IMR-90 (cell line): ENCODE measurements around the gene TFB1M. TPM values are rescaled to one million over a fixed set of nuclear protein-coding genes. Genes with fewer than 3 reads are reported as not detected.

ENCODE experiments used
- ATAC-seq: fragments of 200-7000 bp; cut with Tn5 transposase; 2 replicates; pipeline ENCODE4 v1.9.1; 2020; ENCODE audit warnings: low read depth, mild to moderate bottlenecking, moderate library complexity
- BruUV-seq: library from RNA; stranded (reverse); fragments of 400-500 nt; replicated peaks from 2 replicates; lab custom pipeline; 2021; lab: Mats Ljungman, UMichigan
- CTCF ChIA-PET: fragments of 300-600 bp; formaldehyde crosslinking; extraction: SDS; loops from one replicate; lab custom pipeline; 2021; ENCODE audit warnings: antibody characterized with exemption; lab: Yijun Ruan, JAX
- POLR2A ChIA-PET: fragments of 300-600 bp; sonication (Branson Sonifier 250); formaldehyde crosslinking; loops from one replicate; lab custom pipeline; 2022; ENCODE audit warnings: antibody characterized with exemption; ENCODE audit not compliant: unreplicated experiment; lab: Charles Lee
- DNase-seq: peaks from one replicate; pipeline ENCODE4 v3.0.0; 2013
- H2AFZ ChIP-seq: replicated peaks from 2 replicates; pipeline ENCODE3; 2013; ENCODE audit warnings: low read length, mild to moderate bottlenecking; ENCODE audit not compliant: poor library complexity
- H2AK5ac ChIP-seq: 2 replicates; pipeline ENCODE4 v1.6.1; 2013; ENCODE audit warnings: low read depth, low read length, inconsistent platforms
- H2AK9ac ChIP-seq: replicated peaks from 2 replicates; pipeline ENCODE3; 2013; ENCODE audit warnings: mild to moderate bottlenecking, low read depth, low read length, moderate library complexity; ENCODE audit not compliant: poor library complexity
- H2BK120ac ChIP-seq: 2 replicates; pipeline ENCODE4 v1.6.1; 2013; ENCODE audit warnings: low read depth, low read length, inconsistent platforms
- H2BK15ac ChIP-seq: 3 replicates; pipeline ENCODE4 v1.6.1; 2013; ENCODE audit warnings: low read depth, low read length, inconsistent platforms
- H2BK20ac ChIP-seq: 2 replicates; pipeline ENCODE4 v1.6.1; 2013; ENCODE audit warnings: low read depth, mild to moderate bottlenecking, inconsistent platforms, low read length, moderate library complexity
- H2BK5ac ChIP-seq: 2 replicates; pipeline ENCODE4 v1.6.1; 2013; ENCODE audit warnings: mild to moderate bottlenecking, low read depth, low read length, inconsistent platforms; ENCODE audit not compliant: poor library complexity, severe bottlenecking
- H3K14ac ChIP-seq: replicated peaks from 2 replicates; pipeline ENCODE4 v1.6.1; 2013; ENCODE audit warnings: low read depth, low read length, inconsistent platforms
- H3K18ac ChIP-seq: 2 replicates; pipeline ENCODE4 v1.6.1; 2013; ENCODE audit warnings: low read depth, low read length, control low read depth
- H3K23ac ChIP-seq: 2 replicates; pipeline ENCODE4 v1.6.1; 2013; ENCODE audit warnings: low read depth, low read length, inconsistent platforms
- H3K27ac ChIP-seq: 2 replicates; pipeline ENCODE4 v1.5.1; 2013; ENCODE audit warnings: mild to moderate bottlenecking, control low read depth, low read length; ENCODE audit not compliant: insufficient read depth
- H3K27me3 ChIP-seq: 2 replicates; pipeline ENCODE4 v1.6.1; 2013; ENCODE audit warnings: low read length; ENCODE audit not compliant: control insufficient read depth, insufficient read depth
- H3K36me3 ChIP-seq: 2 replicates; pipeline ENCODE4 v1.6.1; 2013; ENCODE audit warnings: low read length, mixed read lengths; ENCODE audit not compliant: control insufficient read depth, insufficient read depth
- H3K4ac ChIP-seq: 2 replicates; pipeline ENCODE4 v1.6.1; 2013; ENCODE audit warnings: low read depth, low read length, inconsistent platforms
- H3K4me1 ChIP-seq: 2 replicates; pipeline ENCODE4 v1.6.1; 2013; ENCODE audit warnings: low read length, mixed read lengths; ENCODE audit not compliant: control insufficient read depth, insufficient read depth
- H3K4me2 ChIP-seq: 2 replicates; pipeline ENCODE4 v1.6.1; 2013; ENCODE audit warnings: low read depth, mild to moderate bottlenecking, control low read depth, low read length, moderate library complexity
- H3K4me3 ChIP-seq: 2 replicates; pipeline ENCODE4 v1.5.1; 2013; ENCODE audit warnings: low read depth, mild to moderate bottlenecking, control low read depth, low read length, moderate library complexity; ENCODE audit not compliant: insufficient read depth
- H3K56ac ChIP-seq: 2 replicates; pipeline ENCODE4 v1.6.1; 2013; ENCODE audit warnings: low read length, inconsistent platforms; ENCODE audit not compliant: insufficient read depth; ENCODE audit errors: extremely low read depth
- H3K79me1 ChIP-seq, 2 experiments: 2 replicates each; pipeline ENCODE4 v1.6.1; 2013; ENCODE audit warnings: low read length in 2 of 2, inconsistent platforms in 1 of 2, low read depth in 1 of 2
- H3K9ac ChIP-seq: 2 replicates; pipeline ENCODE4 v1.6.1; 2013; ENCODE audit warnings: low read depth, low read length, control low read depth
- H3K9me1 ChIP-seq: 2 replicates; pipeline ENCODE4 v1.6.1; 2013; ENCODE audit warnings: low read length, inconsistent platforms; ENCODE audit not compliant: insufficient read depth
- H3K9me3 ChIP-seq: 2 replicates; pipeline ENCODE4 v1.6.1; 2013; ENCODE audit warnings: low read length; ENCODE audit not compliant: control insufficient read depth, insufficient read depth
- H4K20me1 ChIP-seq: 2 replicates; pipeline ENCODE4 v1.6.1; 2013; ENCODE audit warnings: low read length, inconsistent platforms; ENCODE audit not compliant: insufficient read depth
- H4K5ac ChIP-seq: 2 replicates; pipeline ENCODE4 v1.6.1; 2013; ENCODE audit warnings: mild to moderate bottlenecking, low read depth, low read length, control low read depth
- H4K8ac ChIP-seq, 2 experiments: 2 replicates each; pipeline ENCODE4 v1.6.1; 2013; ENCODE audit warnings: low read depth in 2 of 2, low read length in 2 of 2, control low read depth in 1 of 2, inconsistent platforms in 1 of 2
- H4K91ac ChIP-seq: 2 replicates; pipeline ENCODE4 v1.6.1; 2013; ENCODE audit warnings: low read depth, low read length, inconsistent platforms; ENCODE audit not compliant: insufficient read depth
- CHD1 ChIP-seq: IDR thresholded peaks from 2 replicates; pipeline ENCODE4 v1.6.1; 2012; ENCODE audit warnings: low read depth, low read length, improper control_type of control experiment
- MAZ ChIP-seq: IDR thresholded peaks from 2 replicates; pipeline ENCODE4 v1.6.1; 2012; ENCODE audit warnings: low read depth, mild to moderate bottlenecking, low read length, improper control_type of control experiment, moderate library complexity, borderline replicate concordance
- RCOR1 ChIP-seq: IDR thresholded peaks from 2 replicates; pipeline ENCODE4 v1.6.1; 2012; ENCODE audit warnings: mild to moderate bottlenecking, low read length, improper control_type of control experiment; ENCODE audit not compliant: insufficient replicate concordance
- WGBS, 2 experiments: methylation state at CpG; one replicate each; pipeline versions ENCODE4 v1.1.5 to v1.1.7; 2013; ENCODE audit warnings: missing lambda C conversion rate in 2 of 2; ENCODE audit not compliant: insufficient read length in 1 of 2; ENCODE audit errors: extremely low coverage in 2 of 2; 5-methylcytosine and 5-hydroxymethylcytosine counted together
- dilution Hi-C: fragments of 300-500 bp; cut with HindIII; formaldehyde crosslinking; loops from one replicate; pipeline ENCODE4 v1.14.3; 2018; ENCODE audit warnings: low sequenced_read_pairs; ENCODE audit not compliant: unreplicated experiment
- in situ Hi-C: fragments of 300-500 bp; cut with MboI; formaldehyde crosslinking; loops from 3 replicates; pipeline ENCODE4 v1.14.3; 2019; ENCODE audit warnings: low sequenced_read_pairs, inconsistent platforms, mixed read lengths
- intact Hi-C: fragments of 100-400 bp; cut with micrococcal nuclease; formaldehyde crosslinking; loops from 2 replicates; pipeline ENCODE4 v1.10.0; 2022
- polyA plus RNA-seq, 3 experiments: library from polyadenylated mRNA; depleted of rRNA; stranded (reverse); fragments of >200 nt; gene quantifications; 2 replicates each; pipeline ENCODE4 v1.2.3, GENCODE V29; 2012; ENCODE audit warnings: low replicate concordance in 1 of 3
- total RNA-seq: library from RNA; depleted of rRNA; stranded (reverse); fragments of >200 nt; gene quantifications from 2 replicates; pipeline ENCODE4 v1.2.3, GENCODE V29; 2012
- TF ChIP-seq, protein P1 (sequence below): conservative IDR thresholded peaks from 2 replicates; pipeline ENCODE4 v1.5.1; 2012; ENCODE audit warnings: mild to moderate bottlenecking, low read depth, low read length, improper control_type of control experiment
- TF ChIP-seq, protein P2 (sequence below): fragments of 150-350 bp; IDR thresholded peaks from 2 replicates; pipeline ENCODE4 v1.6.1; 2016; ENCODE audit warnings: low read depth, mild to moderate bottlenecking, low read length, moderate library complexity, borderline replicate concordance

The TFB1M gene
- total and polyA plus RNA-seq, 2 of the 4 experiments (the other 2 are of a cell fraction) = 18.1 to 22.4 TPM

DNA sequence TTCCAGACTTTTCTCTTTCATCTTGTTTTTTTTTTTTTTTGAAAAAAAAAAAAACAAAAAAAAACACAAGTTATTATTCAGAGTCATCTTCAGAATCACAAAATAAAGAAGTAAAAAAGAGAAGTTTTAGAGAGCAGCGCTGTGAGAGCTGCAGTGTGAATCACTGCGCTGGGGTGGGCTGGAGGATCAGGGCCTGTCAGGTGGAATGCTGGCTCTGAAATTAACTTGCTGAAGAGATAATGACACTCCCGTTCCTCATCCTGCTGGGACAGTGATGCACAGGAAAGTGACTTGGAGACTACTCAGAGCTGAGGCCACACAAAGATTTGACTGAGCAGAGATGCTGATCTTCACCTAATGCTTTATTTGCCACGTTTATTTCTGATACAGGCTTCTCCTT lies 93.2 kb downstream of the TFB1M start (continued):
- no peak for TF ChIP-seq RCOR1

DNA sequence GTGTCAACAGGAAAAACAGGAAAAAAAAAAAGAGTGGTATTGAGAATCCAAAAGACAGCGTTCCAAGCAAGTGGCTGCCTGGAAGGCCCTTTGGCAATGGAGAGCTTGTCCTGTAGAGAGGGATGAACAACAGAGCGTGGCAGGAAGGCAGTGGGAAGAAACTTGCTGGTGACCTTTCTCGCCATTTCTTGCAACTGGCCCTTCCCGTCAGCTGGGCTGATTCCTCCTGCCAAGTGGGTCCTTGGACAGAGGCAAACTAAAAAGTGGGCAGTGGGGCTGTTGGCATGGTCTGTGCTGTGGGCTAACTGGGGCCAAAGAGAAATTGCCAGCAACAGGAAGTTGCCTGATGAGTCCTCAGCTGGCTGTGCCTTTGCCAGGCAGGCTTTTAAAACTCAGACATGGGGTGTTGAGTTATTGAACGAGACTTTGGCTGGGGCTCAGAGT lies 94.4 kb downstream of the TFB1M start:
- Histone ChIP-seq H3K4me2 (no peak overlapping the region), H3K4me3 (no peak overlapping the region), H3K4ac (no peak overlapping the region), H3K27ac (no peak overlapping the region), H2BK15ac (no peak overlapping the region), H2BK5ac (no peak overlapping the region), H3K9me3 (no peaks in the 10 kb centered on the region), H3K56ac (no peak overlapping the region), H3K9ac (no peak overlapping the region), H4K91ac (no peak overlapping the region), H4K8ac (no peak overlapping the region), H2AK5ac (no peak overlapping the region), H3K14ac (no peak overlapping the region), H4K5ac (no peak overlapping the region), H3K23ac (no peak overlapping the region), H3K27me3 (no peaks in the 10 kb centered on the region), H2BK20ac (no peak overlapping the region), H3K79me1 (no peaks in the 10 kb centered on the region), H4K20me1 (no peaks in the 10 kb centered on the region), H3K4me1 (peaks cover 9% of the 10 kb centered on the region), H3K18ac (no peak overlapping the region), H3K9me1 (peaks cover 5% of the 10 kb centered on the region; the same call in 1 of the 2 replicates), H2BK120ac (no peak overlapping the region), H3K36me3 (no peaks in the 10 kb centered on the region), H2AFZ (no peak overlapping the region), H2AK9ac (no peak overlapping the region)
- POLR2A ChIA-PET = no interaction called here
- BruUV-seq = no TSS peak
- no peak for DNase-seq
- TF ChIP-seq MAZ = no peak
- TF ChIP-seq, protein P1, sequence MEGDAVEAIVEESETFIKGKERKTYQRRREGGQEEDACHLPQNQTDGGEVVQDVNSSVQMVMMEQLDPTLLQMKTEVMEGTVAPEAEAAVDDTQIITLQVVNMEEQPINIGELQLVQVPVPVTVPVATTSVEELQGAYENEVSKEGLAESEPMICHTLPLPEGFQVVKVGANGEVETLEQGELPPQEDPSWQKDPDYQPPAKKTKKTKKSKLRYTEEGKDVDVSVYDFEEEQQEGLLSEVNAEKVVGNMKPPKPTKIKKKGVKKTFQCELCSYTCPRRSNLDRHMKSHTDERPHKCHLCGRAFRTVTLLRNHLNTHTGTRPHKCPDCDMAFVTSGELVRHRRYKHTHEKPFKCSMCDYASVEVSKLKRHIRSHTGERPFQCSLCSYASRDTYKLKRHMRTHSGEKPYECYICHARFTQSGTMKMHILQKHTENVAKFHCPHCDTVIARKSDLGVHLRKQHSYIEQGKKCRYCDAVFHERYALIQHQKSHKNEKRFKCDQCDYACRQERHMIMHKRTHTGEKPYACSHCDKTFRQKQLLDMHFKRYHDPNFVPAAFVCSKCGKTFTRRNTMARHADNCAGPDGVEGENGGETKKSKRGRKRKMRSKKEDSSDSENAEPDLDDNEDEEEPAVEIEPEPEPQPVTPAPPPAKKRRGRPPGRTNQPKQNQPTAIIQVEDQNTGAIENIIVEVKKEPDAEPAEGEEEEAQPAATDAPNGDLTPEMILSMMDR = no peak
- TF ChIP-seq, protein P2, sequence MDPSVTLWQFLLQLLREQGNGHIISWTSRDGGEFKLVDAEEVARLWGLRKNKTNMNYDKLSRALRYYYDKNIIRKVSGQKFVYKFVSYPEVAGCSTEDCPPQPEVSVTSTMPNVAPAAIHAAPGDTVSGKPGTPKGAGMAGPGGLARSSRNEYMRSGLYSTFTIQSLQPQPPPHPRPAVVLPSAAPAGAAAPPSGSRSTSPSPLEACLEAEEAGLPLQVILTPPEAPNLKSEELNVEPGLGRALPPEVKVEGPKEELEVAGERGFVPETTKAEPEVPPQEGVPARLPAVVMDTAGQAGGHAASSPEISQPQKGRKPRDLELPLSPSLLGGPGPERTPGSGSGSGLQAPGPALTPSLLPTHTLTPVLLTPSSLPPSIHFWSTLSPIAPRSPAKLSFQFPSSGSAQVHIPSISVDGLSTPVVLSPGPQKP = no peak
- no peak for TF ChIP-seq CHD1
- CTCF ChIA-PET = no interaction called here
- ATAC-seq = no peak
- intact Hi-C loops (no loop called here), dilution Hi-C loops (no loop called here), in situ Hi-C loops (no loop called here)
- WGBS, 2 experiments = 67% methylated on average over 3 of the region's 5 CpGs; no CpG with 5 or more reads in 1 of the 2 experiments
